OCI-LY1 (cell line): ENCODE results near the gene PSMC3IP.

ENCODE experiments used
- CTCF ChIP-seq: fragments of 200-600 bp; sonication (generic), shearing (Covaris generic); IDR thresholded peaks from 2 replicates; pipeline ENCODE4 v1.5.1; 2017; ENCODE audit warnings: mild to moderate bottlenecking, antibody characterized with exemption, low read length, moderate library complexity, mixed read lengths
- EZH2 ChIP-seq: fragments of 200-600 bp; sonication (generic), shearing (Covaris generic); IDR thresholded peaks from 2 replicates; pipeline ENCODE4 v1.8.0; 2017; ENCODE audit warnings: borderline replicate concordance, mixed run types, mild to moderate bottlenecking, antibody characterized with exemption, low read length, moderate library complexity, mixed read lengths

- TF ChIP-seq CTCF: no peak
- TF ChIP-seq EZH2: no peak
These were observed 41.0 kb downstream of the PSMC3IP start for GRCh38 chr17:42536372-42537155.
